ENCODE data around the gene AP5S1. TPM values are rescaled to one million over a fixed set of nuclear protein-coding genes. Genes with fewer than 3 reads are reported as not detected.

AP5S1 gene
- total RNA-seq, 1 experiment from 2014 or later: 3.9 TPM

- Mint-ChIP-seq H3K27ac (peak overlapping the region in 2 of 3 experiments; percentile 31 to 89; a peak in 2 of 7 replicates), H3K9me3 (no peaks in the 10 kb centered on the region), H3K36me3 (ENCODE audit: insufficient read depth in 1 of 3, low read depth in 3 of 3) (peaks cover 13 to 24% (median 18%) of the 10 kb centered on the region in 3 experiments), H3K4me3 (peak overlapping the region; percentile 73 to 92), H3K4me1 (peaks cover 42 to 55% of the 10 kb centered on the region in 2 experiments), H3K27me3 (ENCODE audit: low read depth) (peaks cover 15% of the 10 kb centered on the region)
- Histone ChIP-seq H3K56ac (ENCODE audit: insufficient read length, low read depth, low read length) (no peak overlapping the region), H2AFZ (ENCODE audit: low read length) (no peak overlapping the region), H2BK20ac (ENCODE audit: low read depth, low read length, poor library complexity, severe bottlenecking) (no peak overlapping the region), H3K79me2 (ENCODE audit: insufficient read depth, low read length) (no peaks in the 10 kb centered on the region), H3K9me3 (ENCODE audit: control insufficient read depth, low read depth, low read length) (no peaks in the 10 kb centered on the region), H2BK12ac (ENCODE audit: insufficient read length, low read depth, low read length) (no peak overlapping the region), H3K4me1 (ENCODE audit: insufficient read depth, low read length) (no peaks in the 10 kb centered on the region; the same call in 1 of the 2 replicates), H4K5ac (ENCODE audit: insufficient read length, low read depth, low read length) (no peak overlapping the region), H3K27ac (ENCODE audit: insufficient read length, low read depth, low read length) (no peak overlapping the region), H3K23me2 (ENCODE audit: insufficient read length, low read depth, low read length, poor library complexity, severe bottlenecking) (peaks cover 19% of the 10 kb centered on the region), H3T11ph (ENCODE audit: low read length) (no peak overlapping the region), H4K91ac (ENCODE audit: insufficient read length, low read depth, low read length) (no peak overlapping the region), H2BK120ac (ENCODE audit: low read depth, low read length, poor library complexity, severe bottlenecking) (no peak overlapping the region), H2BK15ac (ENCODE audit: low read depth, low read length) (no peak overlapping the region), H2AK5ac (ENCODE audit: insufficient read length, low read length) (no peak overlapping the region), H3K14ac (ENCODE audit: insufficient read depth, low read length) (no peak overlapping the region), H3K18ac (ENCODE audit: insufficient read length, low read depth, low read length) (no peak overlapping the region), H4K8ac (replicated peaks; ENCODE audit: insufficient read length, low read depth, low read length) (no peak overlapping the region), H3K4me2 (ENCODE audit: insufficient read depth, insufficient read length, low read length) (peak overlapping the region; percentile 35), H3K27me3 (ENCODE audit: insufficient read depth, low read length) (no peaks in the 10 kb centered on the region), H3K4ac (ENCODE audit: low read depth, low read length) (no peak overlapping the region), H3K79me1 (ENCODE audit: insufficient read depth, low read depth, low read length, poor library complexity, severe bottlenecking) (no peaks in the 10 kb centered on the region), H3K9ac (ENCODE audit: extremely low read depth, insufficient read length, low read length) (no peak overlapping the region), H3K23ac (ENCODE audit: insufficient read length, low read depth, low read length) (no peak overlapping the region), H2BK5ac (ENCODE audit: insufficient read length, low read length) (no peak overlapping the region), H4K20me1 (ENCODE audit: control insufficient read depth, insufficient read depth, insufficient read length) (no peaks in the 10 kb centered on the region)
- no CpG with 5 or more reads among the region's 19 CpGs for WGBS (ENCODE audit: extremely low coverage, insufficient read length, low lambda C conversion rate)
- TF ChIP-seq, protein P1, sequence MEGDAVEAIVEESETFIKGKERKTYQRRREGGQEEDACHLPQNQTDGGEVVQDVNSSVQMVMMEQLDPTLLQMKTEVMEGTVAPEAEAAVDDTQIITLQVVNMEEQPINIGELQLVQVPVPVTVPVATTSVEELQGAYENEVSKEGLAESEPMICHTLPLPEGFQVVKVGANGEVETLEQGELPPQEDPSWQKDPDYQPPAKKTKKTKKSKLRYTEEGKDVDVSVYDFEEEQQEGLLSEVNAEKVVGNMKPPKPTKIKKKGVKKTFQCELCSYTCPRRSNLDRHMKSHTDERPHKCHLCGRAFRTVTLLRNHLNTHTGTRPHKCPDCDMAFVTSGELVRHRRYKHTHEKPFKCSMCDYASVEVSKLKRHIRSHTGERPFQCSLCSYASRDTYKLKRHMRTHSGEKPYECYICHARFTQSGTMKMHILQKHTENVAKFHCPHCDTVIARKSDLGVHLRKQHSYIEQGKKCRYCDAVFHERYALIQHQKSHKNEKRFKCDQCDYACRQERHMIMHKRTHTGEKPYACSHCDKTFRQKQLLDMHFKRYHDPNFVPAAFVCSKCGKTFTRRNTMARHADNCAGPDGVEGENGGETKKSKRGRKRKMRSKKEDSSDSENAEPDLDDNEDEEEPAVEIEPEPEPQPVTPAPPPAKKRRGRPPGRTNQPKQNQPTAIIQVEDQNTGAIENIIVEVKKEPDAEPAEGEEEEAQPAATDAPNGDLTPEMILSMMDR (conservative IDR thresholded peaks at IDR 0.05): no peak
- DNase-seq: no peak
Observed at GRCh38 chr20:3797592-3798372, 22.6 kb upstream of the AP5S1 start.
